ENCODE results near the gene FAIM. TPM values are rescaled to one million over a fixed set of nuclear protein-coding genes. Genes with fewer than 3 reads are reported as not detected.

FAIM gene
- total and polyA plus RNA-seq, 2 of the 8 experiments (the other 6 are each of a cell fraction or from before 2014, with no cell fraction given), result 1.2 to 7.1 TPM

- TF ChIP-seq POU5F1 (IDR thresholded peaks at IDR 0.05; ENCODE audit: low read depth, low read length) (no peak), ATF2 (IDR thresholded peaks at IDR 0.05; ENCODE audit: low read length) (no peak)
Observed at GRCh38 chr3:138640537-138640936, 32.0 kb downstream of the FAIM start (continued).
